GM18907 (cell line): Measurements from ENCODE around the gene AMN1.

Experiments
- ATAC-seq: cut with Tn5 transposase; IDR thresholded peaks from one replicate; pipeline ENCODE4 v1.9.1; 2021; ENCODE audit warnings: mild to moderate bottlenecking, moderate library complexity; ENCODE audit not compliant: unreplicated experiment

Gene AMN1

GRCh38 chr12:31633464-31633863 is 95.4 kb downstream of the AMN1 start:
- no peak for ATAC-seq

- no peak for ATAC-seq
Measured at GRCh38 chr12:31631809-31632208, 97.0 kb downstream of the AMN1 start.

GRCh38 chr12:31631023-31631724 is 97.6 kb downstream of the AMN1 start:
- ATAC-seq: no peak

- ATAC-seq: no peak
Measured at GRCh38 chr12:31629756-31630732, 98.8 kb downstream of the AMN1 start.

- no peak for ATAC-seq
Measured at GRCh38 chr12:31627456-31628054, 101.3 kb downstream of the AMN1 start.

GRCh38 chr12:31626270-31626995 is 102.4 kb downstream of the AMN1 start:
- no peak for ATAC-seq

GRCh38 chr12:31622038-31622437 is 106.8 kb downstream of the AMN1 start:
- no peak for ATAC-seq
